SHP77 treated with DMSO at 0.1 percent for 48 hours (cell line): ENCODE data around the gene ROPN1L.

Experiments
- DNase-seq: peaks from one replicate; lab custom pipeline; 2025; lab: John Stamatoyannopoulos, UW

ROPN1L gene

DNA sequence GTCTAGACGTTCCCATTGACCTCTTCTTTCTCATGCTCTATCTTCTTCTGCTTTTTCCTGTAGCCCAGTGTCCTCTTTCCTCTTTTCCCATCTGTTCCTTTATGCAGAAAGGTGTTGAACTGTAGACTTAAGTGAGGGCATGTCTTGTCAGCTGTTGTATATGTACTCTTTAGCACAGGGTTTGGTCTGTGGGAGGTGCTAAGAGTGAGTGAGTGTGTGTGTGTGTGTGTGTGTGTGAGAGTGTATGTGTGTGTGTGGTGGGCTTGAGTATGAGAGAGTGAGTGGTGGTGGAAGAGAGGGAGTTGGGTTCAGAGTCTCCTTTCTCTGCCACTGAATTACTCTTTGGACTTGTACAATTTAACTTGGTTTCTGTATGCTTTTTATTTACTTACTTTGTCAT is 10.3 kb upstream of the ROPN1L start:
- no peak for DNase-seq

DNA sequence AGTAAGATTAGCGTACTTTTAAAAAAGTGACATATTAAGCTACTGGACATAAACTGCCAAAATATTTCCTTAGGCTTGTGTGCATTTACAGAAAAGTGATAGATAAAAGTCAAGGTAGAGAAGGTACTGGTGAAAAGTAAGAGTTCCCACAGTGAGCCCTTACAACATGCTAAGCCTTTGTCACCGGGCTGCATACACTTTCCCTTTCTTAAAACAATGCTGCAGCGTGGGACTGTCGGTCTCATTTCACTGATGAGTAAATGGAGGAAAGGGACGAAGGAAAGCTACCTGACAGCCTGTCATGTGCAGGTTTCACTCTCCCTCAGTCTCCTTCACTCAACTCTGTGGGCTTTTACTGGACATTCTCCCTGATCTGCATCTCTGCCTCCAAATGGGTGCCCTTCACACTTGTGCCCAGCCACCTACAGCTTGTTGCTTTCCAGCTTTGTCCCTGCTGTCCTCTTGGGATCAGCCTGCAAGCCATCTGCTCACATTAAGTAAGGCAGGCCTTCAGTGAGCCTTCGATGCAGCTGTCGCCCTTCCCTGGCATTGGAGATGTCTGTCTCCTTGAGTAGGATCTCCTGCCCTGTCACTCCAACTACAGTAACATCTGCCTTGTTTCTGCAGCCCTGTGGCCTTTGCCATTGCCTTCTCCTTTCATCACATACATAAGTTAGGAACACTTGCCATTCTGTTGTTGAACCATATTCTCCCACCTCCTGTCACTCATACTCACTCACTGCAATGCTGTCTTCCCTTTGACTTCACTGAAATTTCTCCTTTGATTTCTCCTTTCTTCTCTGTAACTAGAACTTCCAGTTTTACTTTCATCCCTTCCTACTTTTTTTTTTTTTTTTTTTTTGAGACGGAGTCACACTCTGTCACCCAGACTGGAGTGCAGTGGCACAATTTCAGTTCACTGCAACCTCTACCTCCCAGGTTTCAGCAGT is 9.3 kb upstream of the ROPN1L start:
- DNase-seq, result no peak

DNA sequence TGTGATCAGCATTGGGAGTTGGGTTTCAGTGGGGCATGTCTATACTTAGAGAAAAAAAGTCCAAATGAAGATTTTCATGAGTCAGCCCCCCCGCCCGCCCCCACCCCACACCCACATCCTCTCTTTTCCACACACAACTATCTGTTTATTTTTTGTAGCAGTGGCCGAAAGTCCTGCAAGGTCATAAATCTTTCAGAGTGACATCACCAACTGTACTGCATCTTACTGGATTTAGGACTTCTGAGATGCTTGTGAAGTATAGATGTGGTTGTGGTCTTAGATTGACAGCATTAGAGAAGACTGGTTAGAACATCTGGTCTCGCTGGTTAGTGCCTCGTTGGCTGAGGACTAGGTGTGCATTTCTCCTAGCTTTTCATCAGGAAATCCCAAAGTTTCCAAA is 7.3 kb upstream of the ROPN1L start:
- no peak for DNase-seq

DNA sequence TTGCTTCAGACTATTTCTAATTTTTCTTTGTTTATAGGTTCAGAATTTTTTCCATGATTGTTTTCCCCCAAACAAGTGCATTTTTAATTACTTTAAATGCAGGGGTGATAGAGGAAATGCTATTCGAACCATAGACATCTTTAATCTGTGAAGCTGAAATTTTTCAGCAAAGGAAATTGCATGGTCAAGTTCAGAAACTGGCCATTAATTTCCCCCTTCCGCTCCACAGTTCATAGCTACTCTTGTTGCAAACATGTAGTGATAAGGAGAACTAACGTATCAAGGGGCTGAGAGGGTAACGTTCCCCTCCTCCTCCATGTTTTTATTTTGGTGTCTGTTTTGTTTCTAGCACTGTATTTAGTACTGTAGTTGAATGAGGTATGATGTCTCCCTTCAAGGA is 3.4 kb upstream of the ROPN1L start:
- no peak for DNase-seq

DNA sequence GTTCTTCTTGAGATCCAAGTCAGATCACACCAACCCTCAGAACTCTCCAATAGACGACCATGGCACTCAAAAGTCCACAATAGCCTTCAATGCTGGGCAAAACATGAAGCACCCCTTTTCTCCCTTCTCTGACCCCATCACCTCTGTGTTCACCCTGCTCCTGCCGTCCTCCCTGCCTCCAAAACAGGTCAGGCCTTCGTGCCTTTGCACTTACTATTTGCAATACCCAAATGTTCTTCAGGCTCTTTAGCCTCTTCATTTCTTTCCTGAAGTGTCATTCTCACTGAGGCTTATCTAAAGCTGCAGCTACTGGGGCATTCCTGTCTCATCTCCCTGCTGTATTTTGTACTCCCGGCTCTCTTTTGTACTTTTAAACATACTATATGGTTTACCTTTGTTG is 2.0 kb upstream of the ROPN1L start:
- DNase-seq, result no peak

DNA sequence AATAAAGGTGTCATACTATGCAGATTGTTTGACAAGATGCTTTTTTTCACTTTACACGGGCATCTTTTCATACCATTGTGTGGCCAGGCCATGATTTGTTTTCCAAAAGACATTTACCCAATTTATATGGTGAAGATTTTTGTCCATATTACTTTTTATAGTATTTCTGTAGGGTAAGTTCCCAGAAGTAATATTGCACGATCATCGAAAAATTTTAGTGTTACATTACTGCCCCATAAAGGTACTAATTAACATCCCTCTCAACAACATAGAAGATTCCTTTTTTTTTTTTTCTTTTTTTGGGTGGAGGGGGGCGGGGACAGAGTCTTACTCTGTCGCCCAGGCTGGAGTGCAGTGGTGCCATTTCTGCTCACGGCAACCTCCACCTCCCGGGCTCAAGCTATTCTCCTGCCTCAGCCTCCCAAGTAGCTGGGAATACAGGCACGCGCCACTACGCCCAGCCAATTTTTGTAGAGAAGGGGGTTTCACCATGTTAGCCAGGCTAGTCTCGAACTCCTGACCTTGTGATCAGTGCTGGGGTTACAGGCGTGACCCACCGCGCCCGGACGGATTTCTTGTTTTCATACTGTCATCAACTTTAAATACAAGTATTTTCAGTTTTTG is 1.2 kb upstream of the ROPN1L start:
- DNase-seq, result no peak

DNA sequence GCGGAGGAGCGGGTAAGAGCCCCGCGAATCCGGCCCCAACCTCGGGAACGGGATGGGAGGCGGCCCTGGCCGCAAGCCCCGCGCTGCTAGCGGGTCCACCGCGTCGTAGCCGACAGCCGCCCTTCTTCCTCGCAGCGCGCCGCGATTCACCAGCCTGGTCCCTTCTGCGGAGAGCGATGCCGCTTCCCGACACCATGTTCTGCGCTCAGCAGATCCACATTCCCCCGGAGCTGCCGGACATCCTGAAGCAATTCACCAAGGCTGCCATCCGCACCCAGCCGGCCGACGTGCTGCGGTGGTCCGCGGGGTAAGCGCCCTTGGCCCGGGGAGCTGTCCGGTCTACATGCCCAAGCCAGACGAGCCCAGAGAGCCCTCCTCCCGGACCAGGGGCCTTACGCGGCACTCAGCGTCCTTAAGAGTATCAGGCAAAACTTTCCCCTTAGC is 335 bp downstream of the ROPN1L start:
- DNase-seq, result no peak

DNA sequence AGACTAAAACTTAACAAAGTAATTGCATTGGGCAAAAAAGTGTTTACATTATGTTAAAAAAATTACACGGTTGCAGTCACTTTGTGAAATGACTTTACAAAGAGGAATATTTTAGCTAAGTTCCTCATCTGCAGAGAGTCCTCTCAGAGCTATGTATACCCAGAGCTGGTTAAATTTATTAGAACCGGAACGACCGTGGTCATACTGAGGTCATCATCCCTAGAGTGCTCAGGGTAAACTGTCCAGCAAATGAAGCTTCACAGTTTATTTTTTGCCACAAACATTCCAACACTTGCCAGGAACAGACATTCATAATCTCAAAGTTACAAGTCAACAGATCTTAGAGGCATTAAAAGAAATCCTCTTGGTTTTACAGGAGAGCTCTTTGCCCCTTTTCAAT is 897 bp downstream of the ROPN1L start:
- no peak for DNase-seq

DNA sequence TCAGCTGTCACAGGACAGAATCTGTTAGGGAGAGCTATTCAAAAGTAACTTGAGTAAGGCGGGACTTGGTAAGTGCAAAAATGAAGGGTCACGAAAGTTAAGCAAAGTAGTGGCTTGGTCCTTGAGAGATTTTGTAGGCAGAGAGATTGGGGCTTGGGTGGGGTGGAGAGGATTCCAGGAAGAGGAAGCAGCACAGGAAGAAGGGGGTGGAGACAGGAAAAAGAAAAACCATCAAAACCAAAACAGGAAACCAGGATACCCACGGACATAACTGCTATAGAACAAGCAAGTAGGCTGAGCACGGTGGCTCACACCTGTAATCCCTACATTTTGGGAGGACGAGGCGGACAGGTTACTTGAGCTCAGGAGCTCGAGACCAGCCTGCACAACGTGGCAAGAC is 3.7 kb downstream of the ROPN1L start:
- DNase-seq, result no peak

DNA sequence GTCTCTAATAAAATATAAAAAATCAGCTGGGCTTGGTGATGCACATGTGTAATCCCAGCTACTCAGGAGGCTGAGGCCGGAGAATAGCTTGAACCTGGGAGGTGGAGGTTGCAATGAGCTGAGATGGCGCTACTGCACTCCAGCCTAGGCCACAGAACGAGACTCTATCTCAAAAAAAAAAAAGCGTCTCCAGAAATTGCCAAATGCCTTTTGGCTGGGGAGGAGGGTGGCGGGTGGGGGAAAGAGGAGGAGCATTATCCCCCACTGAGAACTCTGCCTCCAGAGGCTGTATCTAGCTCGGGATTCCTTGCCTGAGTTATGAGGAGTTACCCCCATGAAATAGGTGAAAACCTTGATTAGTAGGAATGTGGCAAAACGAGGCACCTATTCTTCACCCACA is 4.8 kb downstream of the ROPN1L start:
- DNase-seq, result no peak

DNA sequence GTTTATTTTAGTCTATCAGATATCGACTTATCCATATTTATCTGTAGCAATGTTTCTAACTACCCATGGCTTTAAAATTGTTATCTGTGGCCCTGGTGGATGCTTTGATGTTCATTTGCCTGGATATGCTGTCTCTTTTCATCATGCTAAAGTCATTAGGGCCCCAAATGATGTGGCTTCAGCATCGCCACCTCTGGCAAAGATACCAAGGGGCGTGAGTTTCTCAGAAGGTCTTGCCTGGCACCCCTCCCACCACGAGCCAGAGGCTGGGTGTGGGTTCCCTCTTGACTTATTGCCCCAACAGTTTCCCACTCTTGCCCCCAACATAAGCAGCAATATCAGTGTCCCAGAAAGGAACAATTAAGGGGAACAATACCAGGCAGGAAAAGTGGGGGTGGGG is 5.4 kb downstream of the ROPN1L start:
- DNase-seq, result no peak

DNA sequence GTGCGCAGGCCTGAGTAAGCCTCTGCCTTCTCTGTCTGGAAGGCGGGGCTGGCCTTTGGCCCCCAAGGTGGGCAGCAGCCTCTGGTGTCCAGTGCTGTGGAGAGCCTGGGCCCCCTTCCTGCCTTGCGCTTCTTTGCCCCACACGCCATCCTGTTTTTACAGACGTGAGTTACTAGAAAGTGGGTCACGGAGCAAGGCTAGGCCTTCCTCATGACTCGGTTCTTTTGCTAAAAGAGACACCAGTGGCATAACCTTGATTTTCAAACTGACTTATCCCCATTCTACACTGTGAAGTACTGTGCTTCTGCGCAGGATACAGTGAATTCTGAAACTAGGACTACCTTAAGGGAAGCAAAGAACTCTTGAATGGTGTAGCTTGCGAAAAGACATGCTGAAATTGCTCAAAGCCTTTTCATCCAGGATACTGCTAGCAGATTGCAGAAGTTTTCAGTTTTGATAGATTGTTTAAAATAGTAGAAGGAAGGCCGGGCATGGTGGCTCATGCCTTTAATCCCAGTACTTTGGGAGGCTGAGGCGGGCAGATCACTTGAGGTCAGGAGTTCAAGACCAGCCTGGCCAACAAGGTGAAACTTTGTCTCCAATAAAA is 7.2 kb downstream of the ROPN1L start:
- DNase-seq, result no peak

DNA sequence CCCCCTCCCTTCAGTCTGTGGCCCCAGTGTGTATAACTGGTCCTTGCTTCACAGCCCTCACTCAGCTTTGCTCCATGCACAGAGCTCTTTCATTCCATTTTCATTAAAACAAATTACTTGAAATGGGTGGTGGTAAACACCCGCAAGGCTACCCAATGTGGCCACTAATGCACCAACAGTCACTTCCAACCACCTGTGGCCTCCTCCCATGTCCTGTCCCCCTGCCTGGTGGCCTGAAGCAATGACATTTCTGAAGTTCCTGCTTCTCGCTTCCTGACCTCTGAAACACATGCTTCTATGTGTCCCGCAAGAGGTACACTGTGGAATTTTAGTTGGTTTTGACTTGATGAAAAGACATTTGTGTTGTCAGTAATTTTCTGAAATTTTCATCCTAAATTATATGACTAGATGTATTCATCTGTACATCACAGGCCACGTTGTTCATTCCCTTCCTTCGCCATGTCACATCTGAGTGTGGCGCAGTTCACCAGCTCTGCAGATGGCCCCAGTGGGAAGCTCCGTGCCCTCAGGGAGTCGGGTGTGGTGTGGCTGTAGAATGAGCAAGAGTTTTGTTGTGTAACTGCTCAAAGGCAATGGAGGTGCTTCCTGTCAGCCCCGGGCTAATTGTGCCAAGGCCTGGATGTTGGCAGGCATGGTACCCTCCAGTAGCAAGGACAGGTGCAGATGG is 9.6 kb downstream of the ROPN1L start:
- no peak for DNase-seq

DNA sequence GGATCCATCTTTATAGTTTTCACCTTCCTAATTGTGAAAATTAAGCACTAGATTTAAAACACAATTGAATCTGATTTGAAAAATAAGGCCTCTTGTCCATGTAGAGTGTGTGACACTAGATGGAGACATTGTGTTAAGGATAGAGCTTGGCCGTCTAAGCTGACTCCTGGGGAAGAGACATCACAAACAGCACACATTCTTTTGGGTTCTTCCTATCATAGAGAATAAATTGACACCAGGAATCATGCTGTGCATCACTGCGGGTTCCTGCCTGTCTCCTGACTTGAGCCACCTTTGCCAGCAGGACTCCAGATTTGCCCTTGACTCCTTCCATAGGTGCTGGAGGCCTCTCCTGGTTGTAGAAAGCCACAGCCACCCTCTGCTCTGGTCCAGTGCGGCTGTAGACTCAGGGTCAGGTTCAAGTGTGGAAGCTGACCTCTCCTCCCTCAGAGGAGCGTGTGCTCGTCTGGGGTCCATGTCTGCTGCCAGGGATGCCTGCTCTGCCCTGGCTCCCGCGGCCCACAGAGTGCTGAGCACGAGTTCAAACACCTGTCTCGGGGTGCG is 11.2 kb downstream of the ROPN1L start:
- DNase-seq, result peak; percentile 85

DNA sequence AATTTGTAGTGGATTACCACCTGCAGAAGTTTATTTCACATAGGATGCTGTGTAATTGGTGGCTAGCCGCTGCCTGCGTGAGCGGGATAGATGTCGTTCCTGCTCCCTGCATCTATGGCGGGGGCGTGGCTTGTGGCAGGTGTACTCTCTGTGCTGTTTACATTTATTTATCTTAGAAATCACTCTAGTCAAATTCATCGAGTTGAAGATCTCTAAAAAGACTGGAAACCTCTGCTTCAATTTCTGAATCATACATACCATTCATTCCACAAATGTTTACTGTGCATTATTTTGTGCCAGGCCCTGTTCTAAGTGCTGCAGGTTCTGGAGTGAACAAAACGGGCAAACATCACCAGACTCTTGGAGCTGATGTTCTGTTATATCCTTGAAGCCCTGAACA is 11.9 kb downstream of the ROPN1L start:
- DNase-seq, result no peak

DNA sequence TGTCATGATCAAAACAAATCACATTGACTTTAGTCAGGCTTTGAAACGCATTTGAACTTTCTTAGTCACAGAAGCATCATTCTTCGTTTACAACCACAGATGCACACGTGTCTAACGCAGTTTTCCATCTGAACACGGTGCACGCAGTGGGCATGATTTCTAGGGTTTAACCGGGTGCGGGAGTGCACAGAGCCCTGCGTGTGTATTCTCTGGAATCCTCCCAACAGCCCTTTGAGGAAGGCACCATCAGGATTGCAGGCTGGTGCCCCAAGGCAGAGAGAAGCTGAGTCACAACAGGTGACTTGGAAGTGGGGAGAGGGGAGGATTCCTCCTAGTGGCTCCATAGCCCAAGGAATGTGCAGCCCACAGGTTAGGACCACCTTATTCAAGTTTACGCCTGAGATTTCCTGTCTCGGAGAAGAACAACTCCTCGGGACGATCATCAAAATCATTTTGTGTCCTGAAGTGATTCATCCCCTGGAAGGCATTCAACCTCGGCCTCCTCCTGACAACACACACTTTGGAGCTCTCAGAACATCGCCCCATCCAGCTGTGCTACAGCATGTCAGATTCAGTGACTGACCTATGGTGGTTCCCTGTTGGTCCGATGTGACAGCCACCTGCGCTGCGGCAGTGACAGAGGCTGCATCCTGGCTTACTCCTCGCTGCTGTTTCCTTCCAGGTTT is 13.1 kb downstream of the ROPN1L start:
- no peak for DNase-seq

DNA sequence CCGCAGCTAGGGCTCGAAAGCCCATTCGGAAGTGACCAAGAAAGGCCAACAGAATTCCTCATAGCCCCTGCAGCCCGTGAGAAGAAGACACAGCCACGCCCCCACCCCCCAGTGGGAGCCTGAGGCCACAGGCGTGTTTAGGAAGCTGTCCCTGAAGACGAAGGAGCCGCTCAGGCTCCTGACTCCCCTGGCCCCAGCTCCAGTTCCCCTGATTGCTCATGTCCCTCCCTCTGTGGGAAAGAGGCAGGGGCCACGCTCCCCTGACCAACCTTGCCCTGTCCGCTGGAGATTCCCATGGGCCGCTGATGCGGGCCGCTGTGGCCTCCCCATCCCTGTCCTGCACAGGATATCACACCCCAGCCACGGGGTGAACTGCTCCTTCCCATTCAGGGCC is 13.6 kb downstream of the ROPN1L start:
- DNase-seq, result no peak

DNA sequence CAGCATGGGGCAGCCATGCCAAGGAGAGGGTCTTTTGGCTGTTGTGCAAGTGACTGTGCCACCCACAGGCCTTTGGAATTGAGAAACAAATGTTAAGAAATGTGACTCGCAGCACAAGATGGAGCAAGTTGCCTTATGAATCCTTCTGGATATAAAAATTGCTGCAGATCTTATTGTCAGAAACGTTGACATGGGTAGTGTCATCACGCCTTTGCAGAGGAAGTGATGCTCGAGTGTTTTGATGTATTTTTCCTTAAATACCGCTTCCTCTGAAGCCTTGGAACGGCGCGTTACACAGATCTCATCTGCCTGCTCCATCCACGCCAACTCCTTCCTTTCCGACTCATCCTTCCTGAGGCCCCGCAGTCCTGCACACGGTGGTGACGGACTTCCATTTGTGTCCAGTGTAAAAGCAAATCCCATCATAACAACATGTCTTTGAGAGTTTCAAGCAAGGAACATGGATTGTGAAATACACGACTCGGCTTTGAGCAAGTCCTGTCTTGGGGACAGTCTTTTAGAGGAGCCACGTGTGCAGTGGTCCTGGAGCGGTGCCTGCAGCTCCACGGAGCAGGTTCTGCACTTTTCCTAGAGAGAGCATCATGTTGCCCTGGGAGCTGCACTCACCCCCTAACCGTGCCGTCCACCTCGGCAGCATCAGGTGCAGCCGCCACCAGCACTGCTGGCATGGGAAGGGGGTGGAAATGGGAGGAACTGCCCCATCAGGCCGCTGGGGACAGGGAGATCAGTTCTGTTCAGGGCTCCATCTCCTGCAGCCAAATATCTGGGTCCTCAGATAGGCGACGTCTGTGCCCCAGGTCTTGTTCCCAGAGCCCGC is 15.1 kb downstream of the ROPN1L start:
- DNase-seq, result no peak

DNA sequence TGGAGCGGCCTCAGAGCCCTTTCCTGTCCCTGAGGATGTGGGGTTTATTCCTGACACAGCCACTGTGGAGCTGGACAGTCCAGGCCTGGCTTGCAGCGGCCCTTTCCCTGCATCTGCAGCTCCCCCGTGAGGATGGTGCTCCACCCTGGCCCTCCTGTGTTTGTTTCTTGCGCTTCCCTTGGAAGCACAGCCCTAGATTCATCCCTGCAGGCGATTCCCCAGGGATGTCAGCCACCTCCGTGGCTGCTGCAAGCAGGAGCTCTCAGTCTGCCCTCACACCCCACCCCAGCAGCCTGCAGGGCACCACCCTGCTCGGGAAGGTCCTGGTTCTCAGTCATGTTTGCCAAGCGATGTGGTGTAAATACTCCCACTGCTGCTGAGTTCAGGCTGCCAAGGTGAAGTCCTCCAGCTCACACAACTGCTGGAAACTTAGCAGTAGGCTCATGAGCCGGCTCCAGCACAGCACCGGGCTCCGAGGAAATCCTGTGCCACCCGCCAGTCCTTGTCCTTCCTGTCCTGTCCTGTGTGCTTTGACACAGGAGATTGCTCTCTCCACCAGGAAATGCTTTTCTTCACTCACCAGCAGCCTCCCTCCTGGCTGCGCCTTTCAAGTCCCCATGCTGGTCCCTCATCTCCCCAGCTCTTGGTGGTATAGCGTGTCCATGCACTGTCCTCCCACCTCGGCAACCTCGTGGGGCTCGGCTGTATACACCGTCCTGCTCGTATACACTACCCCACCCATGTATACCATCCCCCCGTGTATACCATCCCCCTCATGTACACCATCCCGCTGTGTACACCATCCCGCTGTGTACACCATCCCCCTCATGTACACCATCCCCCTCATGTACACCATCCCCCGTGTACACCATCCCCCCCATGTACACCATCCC is 16.2 kb downstream of the ROPN1L start:
- DNase-seq, result no peak
